Endothelial cell (in vitro differentiated cells): ENCODE data around the gene CPNE6. TPM values are rescaled to one million over a fixed set of nuclear protein-coding genes. Genes with fewer than 3 reads are reported as not detected.
"Not testable (repeated sequence)": the region's sequence is repeated elsewhere in the genome, so short reads cannot be mapped to it uniquely, and the experiment has no call there.

Experiments used
- DNase-seq: peaks from one replicate; pipeline ENCODE4 v3.0.0; 2021; ENCODE audit warnings: low spot score
- H3K27ac Mint-ChIP-seq: one replicate; pipeline ENCODE4 v1.8.0; 2021; ENCODE audit warnings: mixed read lengths, inconsistent platforms; ENCODE audit not compliant: unreplicated experiment
- H3K27me3 Mint-ChIP-seq: one replicate; pipeline ENCODE4 v1.8.0; 2021; ENCODE audit warnings: mild to moderate bottlenecking, moderate library complexity, mixed read lengths, inconsistent platforms; ENCODE audit not compliant: unreplicated experiment
- H3K36me3 Mint-ChIP-seq: one replicate; pipeline ENCODE4 v1.8.0; 2021; ENCODE audit warnings: mild to moderate bottlenecking, low read depth, mixed read lengths, inconsistent platforms; ENCODE audit not compliant: unreplicated experiment
- H3K4me1 Mint-ChIP-seq: one replicate; pipeline ENCODE4 v1.8.0; 2021; ENCODE audit warnings: mild to moderate bottlenecking, mixed read lengths, inconsistent platforms; ENCODE audit not compliant: unreplicated experiment
- H3K4me3 Mint-ChIP-seq: one replicate; pipeline ENCODE4 v1.8.0; 2021; ENCODE audit warnings: mild to moderate bottlenecking, mixed read lengths, inconsistent platforms; ENCODE audit not compliant: unreplicated experiment
- H3K9me3 Mint-ChIP-seq: one replicate; pipeline ENCODE4 v1.8.0; 2021; ENCODE audit warnings: mixed read lengths, inconsistent platforms; ENCODE audit not compliant: unreplicated experiment
- CTCF ChIP-seq: fragments of 200-600 bp; sonication (generic); IDR thresholded peaks from one replicate; pipeline ENCODE4 v1.5.0; 2021; ENCODE audit warnings: antibody characterized with exemption; ENCODE audit not compliant: unreplicated experiment
- total RNA-seq: library from RNA; stranded (reverse); fragmentation: NEBNext Ultra II Directional; extraction: Animal tissue kit (Norgen Biotek cat#: 25700); gene quantifications from one replicate; pipeline ENCODE4 v1.2.1, GENCODE V29; 2021; ENCODE audit not compliant: unreplicated experiment

CPNE6 gene
- total RNA-seq, 1 donor from 2014 or later: not detected

GRCh38 chr14:24100982-24101494 lies 29.7 kb downstream of the CPNE6 start:
- Mint-ChIP-seq H3K36me3 (peaks cover 32% of the 10 kb centered on the region), H3K9me3 (no peaks in the 10 kb centered on the region), H3K4me1 (peaks cover 3% of the 10 kb centered on the region), H3K27me3 (peaks cover 8% of the 10 kb centered on the region), H3K4me3 (no peak overlapping the region), H3K27ac (no peak overlapping the region)
- TF ChIP-seq CTCF: no peak
- no peak for DNase-seq

GRCh38 chr14:24102357-24103048 lies 31.1 kb downstream of the CPNE6 start:
- no peak overlapping the region for H3K27ac Mint-ChIP-seq
- H3K36me3 Mint-ChIP-seq: peaks cover 29% of the 10 kb centered on the region
- H3K27me3 Mint-ChIP-seq: peaks cover 8% of the 10 kb centered on the region
- TF ChIP-seq CTCF: no peak
- H3K4me1 Mint-ChIP-seq: peaks cover 5% of the 10 kb centered on the region
- peak overlapping the region; percentile 25 for H3K4me3 Mint-ChIP-seq
- no peaks in the 10 kb centered on the region for H3K9me3 Mint-ChIP-seq
- DNase-seq: no peak

DNA sequence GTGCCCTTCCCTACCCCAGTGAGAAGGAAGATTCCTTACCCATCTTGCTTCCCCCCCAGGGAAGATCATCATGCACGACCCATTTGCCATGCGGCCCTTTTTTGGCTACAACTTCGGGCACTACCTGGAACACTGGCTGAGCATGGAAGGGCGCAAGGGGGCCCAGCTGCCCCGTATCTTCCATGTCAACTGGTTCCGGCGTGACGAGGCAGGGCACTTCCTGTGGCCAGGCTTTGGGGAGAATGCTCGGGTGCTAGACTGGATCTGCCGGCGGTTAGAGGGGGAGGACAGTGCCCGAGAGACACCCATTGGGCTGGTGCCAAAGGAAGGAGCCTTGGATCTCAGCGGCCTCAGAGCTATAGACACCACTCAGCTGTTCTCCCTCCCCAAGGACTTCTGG lies 32.1 kb downstream of the CPNE6 start:
- no peaks in the 10 kb centered on the region for H3K9me3 Mint-ChIP-seq
- no peak for TF ChIP-seq CTCF
- no peak overlapping the region for H3K27ac Mint-ChIP-seq
- peaks cover 6% of the 10 kb centered on the region for H3K27me3 Mint-ChIP-seq
- H3K36me3 Mint-ChIP-seq: peaks cover 29% of the 10 kb centered on the region
- no peak for DNase-seq
- peak overlapping the region; percentile 56 for H3K4me3 Mint-ChIP-seq
- H3K4me1 Mint-ChIP-seq: peaks cover 5% of the 10 kb centered on the region

- DNase-seq, H3K9me3 Mint-ChIP-seq, H3K4me1 Mint-ChIP-seq, H3K27ac Mint-ChIP-seq, H3K27me3 Mint-ChIP-seq: not testable (repeated sequence)
- Mint-ChIP-seq H3K4me3 (peak overlapping the region; percentile 29), H3K36me3 (peaks cover 29% of the 10 kb centered on the region)
These were observed 34.4 kb downstream of the CPNE6 start for GRCh38 chr14:24105609-24106239.

GRCh38 chr14:24106672-24107271 lies 35.4 kb downstream of the CPNE6 start:
- H3K36me3 Mint-ChIP-seq: peaks cover 29% of the 10 kb centered on the region
- H3K9me3 Mint-ChIP-seq: no peaks in the 10 kb centered on the region
- DNase-seq: no peak
- no peak for TF ChIP-seq CTCF
- no peak overlapping the region for H3K27ac Mint-ChIP-seq
- H3K27me3 Mint-ChIP-seq: peaks cover 6% of the 10 kb centered on the region
- H3K4me3 Mint-ChIP-seq: no peak overlapping the region
- peaks cover 8% of the 10 kb centered on the region for H3K4me1 Mint-ChIP-seq
